ENCODE data around the gene CD8B2.
"Not testable (repeated sequence)": the region's sequence is repeated elsewhere in the genome, so short reads cannot be mapped to it uniquely, and the experiment has no call there.

GRCh38 chr2:106509374-106509770 is 22.2 kb downstream of the CD8B2 start:
- TF ChIP-seq TBL1XR1 (IDR thresholded peaks at IDR 0.05; ENCODE audit: borderline replicate concordance, low read length, partially characterized antibody); CREB1 (IDR thresholded peaks at IDR 0.05); CREB1 (CRISPR knock-in tag; IDR thresholded peaks at IDR 0.05); ETV6 (CRISPR knock-in tag; conservative IDR thresholded peaks at IDR 0.05); NAIF1 (CRISPR knock-in tag; IDR thresholded peaks at IDR 0.05; ENCODE audit: borderline replicate concordance); MXI1 (IDR thresholded peaks at IDR 0.05; ENCODE audit: borderline replicate concordance, low read depth, low read length); CAMTA2 (CRISPR knock-in tag; IDR thresholded peaks at IDR 0.05; ENCODE audit: borderline replicate concordance); NFE2L2 (IDR thresholded peaks at IDR 0.05; ENCODE audit: low read length); RARA (CRISPR knock-in tag; IDR thresholded peaks at IDR 0.05); CTCF (CRISPR knock-in tag; IDR thresholded peaks at IDR 0.05); ZNF691 (CRISPR knock-in tag; IDR thresholded peaks at IDR 0.05; ENCODE audit: borderline replicate concordance, low read depth); SUZ12 (IDR thresholded peaks at IDR 0.05; ENCODE audit: low read depth, low read length); HNRNPK (IDR thresholded peaks at IDR 0.05; ENCODE audit: low read depth, low read length, poor library complexity, severe bottlenecking); CSRNP2 (CRISPR knock-in tag; conservative IDR thresholded peaks at IDR 0.05; ENCODE audit: low read depth); DMTF1 (CRISPR knock-in tag; IDR thresholded peaks at IDR 0.05): not testable (repeated sequence)
